GM18498 (cell line): ENCODE data around the gene PDZD8.
"Not testable (repeated sequence)": the region's sequence is repeated elsewhere in the genome, so short reads cannot be mapped to it uniquely, and the experiment has no call there.

Experiments
- ATAC-seq: cut with Tn5 transposase; IDR thresholded peaks from one replicate; pipeline ENCODE4 v1.9.1; 2021; ENCODE audit warnings: mild to moderate bottlenecking, moderate library complexity; ENCODE audit not compliant: unreplicated experiment

The PDZD8 gene

DNA sequence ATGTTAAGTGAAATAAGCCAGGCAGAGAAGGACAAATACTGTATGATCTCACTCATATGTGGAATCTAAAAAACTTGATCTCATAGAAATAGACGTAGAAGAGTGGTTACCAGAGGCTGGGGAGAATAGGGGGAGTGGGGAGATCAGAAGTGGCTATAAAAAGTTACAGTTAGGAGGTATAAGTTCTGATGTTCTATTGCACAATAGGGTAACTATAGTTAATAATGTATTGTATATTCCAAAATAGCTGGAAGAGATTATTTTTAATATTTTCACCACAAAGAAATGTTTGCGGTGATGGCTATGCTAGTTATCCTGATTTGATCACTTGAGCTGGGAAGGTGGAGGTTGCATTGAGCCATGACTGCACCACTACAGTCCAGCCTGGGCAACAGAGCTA lies 80.5 kb downstream of the PDZD8 start:
- no peak for ATAC-seq

DNA sequence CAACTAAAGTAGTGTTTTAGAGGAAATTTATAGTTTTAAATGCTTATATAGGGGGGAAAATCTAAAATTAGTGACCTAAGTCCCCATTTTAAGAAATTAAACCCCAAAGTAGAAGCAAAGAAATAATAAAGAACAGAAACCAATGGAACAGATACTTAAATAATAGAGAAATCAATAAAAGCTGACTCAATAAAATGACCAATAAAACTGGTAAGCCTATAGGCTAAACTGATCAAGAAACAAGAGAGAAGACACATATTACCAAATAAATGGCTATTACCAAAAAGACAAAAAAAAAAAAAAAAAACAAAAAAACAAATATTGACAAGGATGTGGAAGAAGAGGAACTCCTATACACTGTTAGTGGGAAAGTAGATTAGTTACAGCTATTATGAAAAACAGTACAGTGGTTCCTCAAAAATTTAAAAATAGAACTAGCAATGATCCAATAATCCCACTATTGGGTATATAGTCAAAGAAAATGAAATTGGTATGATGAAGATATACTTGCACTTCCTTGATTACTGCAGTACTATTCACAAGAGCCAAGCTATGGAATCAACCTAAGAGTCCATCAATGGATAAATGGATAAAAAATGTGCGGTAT lies 81.1 kb downstream of the PDZD8 start:
- ATAC-seq: no peak

- not testable (repeated sequence) for ATAC-seq
Measured at GRCh38 chr10:117290872-117291271, 84.4 kb downstream of the PDZD8 start.

GRCh38 chr10:117284716-117285494 lies 90.3 kb downstream of the PDZD8 start:
- no peak for ATAC-seq

- ATAC-seq: no peak
Measured at GRCh38 chr10:117277675-117278074, 97.6 kb downstream of the PDZD8 start.

- no peak for ATAC-seq
Measured at GRCh38 chr10:117275121-117275520, 100.1 kb downstream of the PDZD8 start.

GRCh38 chr10:117274509-117274908 lies 100.7 kb downstream of the PDZD8 start:
- no peak for ATAC-seq

GRCh38 chr10:117273980-117274379 lies 101.3 kb downstream of the PDZD8 start:
- ATAC-seq: no peak

- no peak for ATAC-seq
Measured at GRCh38 chr10:117272195-117273076, 102.8 kb downstream of the PDZD8 start.

DNA sequence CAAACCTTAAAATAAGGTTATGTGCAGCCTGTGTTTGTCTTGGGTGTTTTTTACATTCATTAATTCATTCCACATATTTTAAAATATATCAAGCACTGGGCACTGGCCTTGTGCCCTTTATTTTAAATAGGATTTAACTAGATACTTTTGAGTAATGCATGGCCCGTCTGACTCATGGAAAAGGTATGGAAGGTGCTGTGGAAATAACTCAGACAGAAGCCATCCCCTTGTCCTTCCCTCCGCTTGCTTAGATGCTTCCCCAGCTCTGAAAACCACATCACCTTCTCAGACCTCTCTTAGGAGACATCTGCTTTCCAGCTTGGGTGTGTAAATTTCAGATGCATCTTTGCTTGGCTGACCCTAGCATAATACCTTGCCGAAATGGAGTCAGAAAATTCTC lies 103.8 kb downstream of the PDZD8 start:
- ATAC-seq: no peak

DNA sequence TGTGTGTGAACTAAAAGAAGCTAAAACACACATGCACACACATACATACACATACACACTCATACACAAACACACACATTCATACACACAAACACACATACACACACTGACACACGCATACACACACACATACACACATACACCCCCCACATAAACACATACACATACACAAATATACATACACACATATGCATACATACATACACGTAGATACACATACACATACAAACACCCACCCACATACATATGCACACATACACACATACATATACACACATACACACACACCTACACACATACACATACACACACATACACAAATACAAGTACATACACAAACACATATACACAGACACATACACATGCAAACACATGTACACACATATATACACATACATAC lies 106.3 kb downstream of the PDZD8 start:
- no peak for ATAC-seq

GRCh38 chr10:117268258-117268657 lies 107.0 kb downstream of the PDZD8 start:
- ATAC-seq: no peak

GRCh38 chr10:117266812-117267211 lies 108.4 kb downstream of the PDZD8 start:
- ATAC-seq: no peak

- no peak for ATAC-seq
Measured at GRCh38 chr10:117266400-117266799, 108.8 kb downstream of the PDZD8 start.

GRCh38 chr10:117264782-117265181 lies 110.5 kb downstream of the PDZD8 start:
- ATAC-seq: no peak

- ATAC-seq: no peak
Measured at GRCh38 chr10:117262903-117263293, 112.3 kb downstream of the PDZD8 start.

DNA sequence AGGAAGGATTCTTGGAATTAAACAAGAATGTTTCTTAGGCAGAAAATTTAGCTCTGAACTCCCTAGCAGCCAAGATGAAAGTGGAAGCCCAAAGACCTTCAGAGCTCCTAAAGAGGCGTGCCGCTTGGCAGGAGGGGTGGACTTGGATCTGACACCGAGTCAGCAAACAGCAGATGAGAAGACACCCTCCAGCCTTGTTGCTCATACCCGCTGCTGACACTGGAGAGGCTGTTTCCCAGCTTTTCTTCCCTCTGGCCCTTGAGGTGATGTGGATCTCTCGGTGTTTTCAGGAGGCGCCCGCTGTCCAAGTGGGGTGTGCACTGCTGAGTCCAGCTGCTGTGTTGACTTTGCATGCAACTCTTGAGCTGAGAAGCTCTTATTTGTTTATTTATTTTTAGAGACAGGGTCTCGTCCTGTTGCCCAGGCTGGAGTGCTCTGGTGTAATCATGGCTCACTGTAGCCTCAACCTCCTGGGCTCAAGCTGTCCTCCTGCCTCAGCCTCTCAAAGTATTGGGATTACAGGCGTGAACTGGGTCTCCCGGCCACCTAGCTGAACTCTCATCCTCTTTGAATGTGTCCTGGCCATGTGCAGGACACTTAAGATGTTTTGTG lies 112.8 kb downstream of the PDZD8 start:
- ATAC-seq: no peak

DNA sequence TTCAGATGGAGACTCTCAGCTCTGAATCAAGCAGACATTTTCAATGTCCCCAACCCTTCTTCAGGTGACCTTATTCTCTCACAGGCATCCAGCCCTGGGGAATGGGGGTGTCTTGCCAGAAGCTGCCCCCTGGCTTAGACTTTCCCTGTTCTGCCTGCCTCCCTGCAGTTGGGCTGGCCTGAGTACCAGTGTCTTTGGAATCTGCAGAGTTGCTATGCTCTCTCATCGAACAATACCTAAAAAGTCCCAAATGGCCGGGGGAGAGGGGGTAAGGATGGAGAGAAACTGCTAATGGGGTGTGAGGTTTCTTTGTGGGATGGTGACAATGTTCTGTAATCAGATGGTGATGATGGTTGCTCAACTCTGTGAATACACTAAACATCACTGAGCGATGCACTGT lies 113.7 kb downstream of the PDZD8 start:
- no peak for ATAC-seq

DNA sequence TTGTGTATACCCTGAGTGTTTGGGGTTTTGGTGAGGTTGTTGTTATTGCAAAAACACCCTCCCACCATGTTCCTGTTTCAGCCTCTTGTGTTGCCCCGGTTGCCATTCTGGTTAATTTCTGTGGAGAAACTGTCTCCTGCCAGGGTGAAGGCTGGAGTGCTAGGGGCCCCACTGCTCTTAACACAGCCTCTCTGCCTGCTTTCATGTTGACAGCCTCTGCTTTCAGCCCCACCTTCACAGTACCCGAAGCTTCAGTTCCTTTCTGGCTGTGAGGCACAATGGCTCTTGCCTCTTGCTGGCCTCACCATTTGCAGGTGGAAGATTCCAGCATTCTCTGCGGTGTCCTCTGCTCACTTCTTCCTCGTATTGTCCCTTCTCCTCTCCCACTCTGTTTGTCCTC lies 115.2 kb downstream of the PDZD8 start:
- ATAC-seq: no peak

DNA sequence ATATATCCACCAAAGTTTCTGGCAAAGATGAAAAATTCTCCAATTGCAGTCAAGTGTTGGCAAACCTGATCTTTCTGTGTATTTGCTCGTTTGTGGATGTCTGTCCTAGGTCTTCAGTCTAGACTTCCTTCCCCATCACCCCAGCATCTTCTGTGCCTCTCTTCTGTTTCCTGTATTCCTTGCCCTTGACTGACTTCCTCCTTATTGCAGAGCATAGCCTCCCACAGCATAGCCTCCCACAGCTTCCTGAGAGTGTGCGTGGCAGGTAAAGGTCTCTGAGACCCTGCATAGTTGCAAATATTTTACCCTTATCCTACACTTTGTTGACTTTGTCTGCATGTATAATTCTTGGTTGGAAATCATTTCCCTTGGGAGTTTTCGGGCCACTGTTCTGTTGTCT lies 116.0 kb downstream of the PDZD8 start:
- no peak for ATAC-seq

GRCh38 chr10:117257721-117258120 lies 117.5 kb downstream of the PDZD8 start:
- ATAC-seq: no peak
